SK-N-SH treated with all-trans-retinoic acid at 6 μM for 48 hours (cell line): Measurements from ENCODE around the gene ESRRA.

Experiments
- ATAC-seq: fragments of 200-7000 bp; cut with Tn5 transposase; 3 replicates; pipeline ENCODE4 v1.9.1; 2020; ENCODE audit warnings: mild to moderate bottlenecking, moderate library complexity
- ARNTL ChIP-seq: fragments of 450-650 bp; formaldehyde crosslinking; IDR thresholded peaks from 2 replicates; pipeline ENCODE4 v1.5.0; 2020; ENCODE audit warnings: low read depth, mild to moderate bottlenecking, moderate library complexity, borderline replicate concordance
- BACH2 ChIP-seq: fragments of 250-450 bp; sonication (Bioruptor Pico); IDR thresholded peaks from 2 replicates; pipeline ENCODE4 v1.9.0; 2021; ENCODE audit warnings: mild to moderate bottlenecking, borderline replicate concordance
- CSDC2 ChIP-seq: fragments of 250-450 bp; sonication (Bioruptor Pico); IDR thresholded peaks from 2 replicates; pipeline ENCODE4 v1.5.0; 2020; ENCODE audit warnings: mild to moderate bottlenecking, moderate library complexity
- ESRRG ChIP-seq: fragments of 250-450 bp; sonication (Bioruptor Pico); IDR thresholded peaks from 2 replicates; pipeline ENCODE4 v1.6.1; 2021; ENCODE audit warnings: mild to moderate bottlenecking
- GLIS3 ChIP-seq: fragments of 250-450 bp; sonication (Bioruptor Pico); IDR thresholded peaks from 2 replicates; pipeline ENCODE4 v1.5.0; 2020; ENCODE audit warnings: mild to moderate bottlenecking, moderate library complexity
- ISL1 ChIP-seq: fragments of 250-450 bp; sonication (Bioruptor Pico); IDR thresholded peaks from 2 replicates; pipeline ENCODE4 v2.1.2; 2022; ENCODE audit warnings: mild to moderate bottlenecking, moderate library complexity
- OSR1 ChIP-seq: fragments of 250-450 bp; sonication (Bioruptor Pico); IDR thresholded peaks from 2 replicates; pipeline ENCODE4 v1.8.0; 2022; ENCODE audit warnings: moderate library complexity, mild to moderate bottlenecking, inconsistent platforms
- PPARA ChIP-seq: fragments of 250-450 bp; sonication (Bioruptor Pico); IDR thresholded peaks from 2 replicates; pipeline ENCODE4 v1.5.0; 2020; ENCODE audit warnings: mild to moderate bottlenecking, borderline replicate concordance
- RARB ChIP-seq: fragments of 250-450 bp; sonication (Bioruptor Pico); IDR thresholded peaks from 2 replicates; pipeline ENCODE4 v1.8.0; 2021; ENCODE audit warnings: mild to moderate bottlenecking, moderate library complexity
- SNAI2 ChIP-seq: fragments of 250-450 bp; sonication (Bioruptor Pico); IDR thresholded peaks from 2 replicates; pipeline ENCODE4 v1.5.0; 2020; ENCODE audit warnings: mild to moderate bottlenecking, moderate library complexity
- TCF4 ChIP-seq: fragments of 250-450 bp; sonication (Bioruptor Pico); IDR thresholded peaks from 2 replicates; pipeline ENCODE4 v1.8.0; 2021; ENCODE audit warnings: mild to moderate bottlenecking, moderate library complexity, borderline replicate concordance
- TOX ChIP-seq: fragments of 250-450 bp; sonication (Bioruptor Pico); IDR thresholded peaks from 2 replicates; pipeline ENCODE4 v1.8.0; 2021; ENCODE audit warnings: mild to moderate bottlenecking, moderate library complexity, borderline replicate concordance
- ZFP3 ChIP-seq: fragments of 250-450 bp; sonication (Bioruptor Pico); IDR thresholded peaks from 2 replicates; pipeline ENCODE4 v1.5.0; 2020; ENCODE audit warnings: mild to moderate bottlenecking, moderate library complexity
- ZFP30 ChIP-seq: fragments of 450-650 bp; formaldehyde crosslinking; IDR thresholded peaks from 2 replicates; pipeline ENCODE4 v1.5.0; 2022; ENCODE audit warnings: mild to moderate bottlenecking, moderate library complexity
- ZNF565 ChIP-seq: fragments of 450-650 bp; formaldehyde crosslinking; conservative IDR thresholded peaks from 2 replicates; pipeline ENCODE4 v1.5.0; 2020; ENCODE audit warnings: low read depth, mild to moderate bottlenecking, moderate library complexity
- ZNF70 ChIP-seq: fragments of 450-650 bp; formaldehyde crosslinking; IDR thresholded peaks from 2 replicates; pipeline ENCODE4 v1.5.0; 2020; ENCODE audit warnings: mild to moderate bottlenecking, moderate library complexity
- ZNF8 ChIP-seq: fragments of 450-650 bp; formaldehyde crosslinking; IDR thresholded peaks from 2 replicates; pipeline ENCODE4 v1.5.0; 2020; ENCODE audit warnings: mild to moderate bottlenecking, moderate library complexity
- TF ChIP-seq, protein P1 (sequence below): fragments of 250-450 bp; sonication (Bioruptor Pico); IDR thresholded peaks from 2 replicates; pipeline ENCODE4 v1.5.1; 2021; ENCODE audit warnings: mild to moderate bottlenecking, moderate library complexity
- TF ChIP-seq, protein P2 (sequence below): fragments of 250-450 bp; sonication (Bioruptor Pico); IDR thresholded peaks from 2 replicates; pipeline ENCODE4 v1.8.0; 2020; ENCODE audit warnings: mild to moderate bottlenecking, moderate library complexity, borderline replicate concordance
- TF ChIP-seq, protein P3 (sequence below): fragments of 250-450 bp; sonication (Bioruptor Pico); IDR thresholded peaks from 2 replicates; pipeline ENCODE4 v1.5.1; 2020; ENCODE audit warnings: low read depth, mild to moderate bottlenecking, moderate library complexity
- TF ChIP-seq, protein P4 (sequence below): fragments of 250-450 bp; sonication (Bioruptor Pico); IDR thresholded peaks from 2 replicates; pipeline ENCODE4 v1.5.0; 2020; ENCODE audit warnings: mild to moderate bottlenecking, moderate library complexity

Gene ESRRA

DNA sequence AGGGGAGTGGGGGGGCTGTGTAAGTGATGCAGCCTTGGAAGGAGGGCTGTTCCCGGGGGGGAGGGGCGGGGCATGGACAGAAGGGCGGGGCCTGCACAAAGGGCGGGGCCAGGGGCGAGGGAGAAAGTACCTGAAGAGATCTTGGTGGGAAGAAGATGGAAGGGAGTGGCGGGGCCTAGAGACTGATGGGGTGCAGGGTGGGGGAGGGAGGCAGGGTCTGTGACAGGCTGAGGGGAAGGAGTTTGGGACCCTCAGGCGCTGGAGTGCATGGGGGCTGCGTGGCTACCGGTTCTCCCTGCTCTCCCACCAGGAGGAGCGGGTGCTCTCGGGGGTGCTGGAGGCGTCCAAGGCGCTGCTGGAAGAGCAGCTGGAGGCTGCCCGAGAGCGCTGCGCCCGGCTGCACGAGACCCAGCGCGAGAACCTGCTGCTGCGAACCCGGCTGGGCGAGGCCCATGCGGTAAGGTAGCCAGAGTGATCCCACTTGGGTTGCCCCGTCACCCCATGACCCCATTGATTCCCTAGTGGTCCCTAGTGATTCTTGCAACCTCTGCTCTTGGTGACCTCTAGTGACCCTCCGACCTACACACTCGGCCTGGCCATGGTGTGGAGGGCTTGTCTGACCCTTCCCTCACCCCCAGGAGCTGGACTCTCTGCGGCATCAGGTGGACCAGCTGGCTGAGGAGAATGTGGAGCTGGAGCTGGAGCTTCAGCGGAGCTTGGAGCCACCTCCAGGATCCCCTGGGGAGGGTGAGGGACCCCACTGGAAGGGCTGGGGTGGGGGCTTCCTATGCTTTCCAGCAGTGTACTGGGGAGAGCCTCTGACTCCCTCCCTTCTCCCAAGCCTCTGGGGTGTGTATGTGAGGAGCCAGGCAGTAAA lies 37.8 kb downstream of the ESRRA start:
- no peak for ATAC-seq
- TF ChIP-seq ISL1 (CRISPR knock-in tag): no peak
- TF ChIP-seq ZNF70: no peak
- TF ChIP-seq ZNF8 (CRISPR knock-in tag): no peak
- no peak for TF ChIP-seq ZNF565 (CRISPR knock-in tag)
- no peak for TF ChIP-seq TOX
- no peak for TF ChIP-seq OSR1 (CRISPR knock-in tag)
- TF ChIP-seq RARB (CRISPR knock-in tag): no peak
- no peak for TF ChIP-seq GLIS3 (CRISPR knock-in tag)
- TF ChIP-seq TCF4 (CRISPR knock-in tag): no peak
- no peak for TF ChIP-seq ZFP30
- TF ChIP-seq ESRRG: no peak
- TF ChIP-seq ZFP3 (CRISPR knock-in tag): no peak
- no peak for TF ChIP-seq ARNTL (CRISPR knock-in tag)
- TF ChIP-seq, protein P1, sequence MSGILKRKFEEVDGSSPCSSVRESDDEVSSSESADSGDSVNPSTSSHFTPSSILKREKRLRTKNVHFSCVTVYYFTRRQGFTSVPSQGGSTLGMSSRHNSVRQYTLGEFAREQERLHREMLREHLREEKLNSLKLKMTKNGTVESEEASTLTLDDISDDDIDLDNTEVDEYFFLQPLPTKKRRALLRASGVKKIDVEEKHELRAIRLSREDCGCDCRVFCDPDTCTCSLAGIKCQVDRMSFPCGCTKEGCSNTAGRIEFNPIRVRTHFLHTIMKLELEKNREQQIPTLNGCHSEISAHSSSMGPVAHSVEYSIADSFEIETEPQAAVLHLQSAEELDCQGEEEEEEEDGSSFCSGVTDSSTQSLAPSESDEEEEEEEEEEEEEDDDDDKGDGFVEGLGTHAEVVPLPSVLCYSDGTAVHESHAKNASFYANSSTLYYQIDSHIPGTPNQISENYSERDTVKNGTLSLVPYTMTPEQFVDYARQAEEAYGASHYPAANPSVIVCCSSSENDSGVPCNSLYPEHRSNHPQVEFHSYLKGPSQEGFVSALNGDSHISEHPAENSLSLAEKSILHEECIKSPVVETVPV (CRISPR knock-in tag): no peak
- TF ChIP-seq BACH2 (CRISPR knock-in tag): no peak
- TF ChIP-seq, protein P2, sequence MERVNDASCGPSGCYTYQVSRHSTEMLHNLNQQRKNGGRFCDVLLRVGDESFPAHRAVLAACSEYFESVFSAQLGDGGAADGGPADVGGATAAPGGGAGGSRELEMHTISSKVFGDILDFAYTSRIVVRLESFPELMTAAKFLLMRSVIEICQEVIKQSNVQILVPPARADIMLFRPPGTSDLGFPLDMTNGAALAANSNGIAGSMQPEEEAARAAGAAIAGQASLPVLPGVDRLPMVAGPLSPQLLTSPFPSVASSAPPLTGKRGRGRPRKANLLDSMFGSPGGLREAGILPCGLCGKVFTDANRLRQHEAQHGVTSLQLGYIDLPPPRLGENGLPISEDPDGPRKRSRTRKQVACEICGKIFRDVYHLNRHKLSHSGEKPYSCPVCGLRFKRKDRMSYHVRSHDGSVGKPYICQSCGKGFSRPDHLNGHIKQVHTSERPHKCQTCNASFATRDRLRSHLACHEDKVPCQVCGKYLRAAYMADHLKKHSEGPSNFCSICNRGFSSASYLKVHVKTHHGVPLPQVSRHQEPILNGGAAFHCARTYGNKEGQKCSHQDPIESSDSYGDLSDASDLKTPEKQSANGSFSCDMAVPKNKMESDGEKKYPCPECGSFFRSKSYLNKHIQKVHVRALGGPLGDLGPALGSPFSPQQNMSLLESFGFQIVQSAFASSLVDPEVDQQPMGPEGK: no peak
- TF ChIP-seq, protein P3, sequence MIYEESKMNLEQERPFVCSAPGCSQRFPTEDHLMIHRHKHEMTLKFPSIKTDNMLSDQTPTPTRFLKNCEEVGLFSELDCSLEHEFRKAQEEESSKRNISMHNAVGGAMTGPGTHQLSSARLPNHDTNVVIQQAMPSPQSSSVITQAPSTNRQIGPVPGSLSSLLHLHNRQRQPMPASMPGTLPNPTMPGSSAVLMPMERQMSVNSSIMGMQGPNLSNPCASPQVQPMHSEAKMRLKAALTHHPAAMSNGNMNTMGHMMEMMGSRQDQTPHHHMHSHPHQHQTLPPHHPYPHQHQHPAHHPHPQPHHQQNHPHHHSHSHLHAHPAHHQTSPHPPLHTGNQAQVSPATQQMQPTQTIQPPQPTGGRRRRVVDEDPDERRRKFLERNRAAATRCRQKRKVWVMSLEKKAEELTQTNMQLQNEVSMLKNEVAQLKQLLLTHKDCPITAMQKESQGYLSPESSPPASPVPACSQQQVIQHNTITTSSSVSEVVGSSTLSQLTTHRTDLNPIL (CRISPR knock-in tag): no peak
- no peak for TF ChIP-seq SNAI2
- TF ChIP-seq CSDC2 (CRISPR knock-in tag): no peak
- TF ChIP-seq, protein P4, sequence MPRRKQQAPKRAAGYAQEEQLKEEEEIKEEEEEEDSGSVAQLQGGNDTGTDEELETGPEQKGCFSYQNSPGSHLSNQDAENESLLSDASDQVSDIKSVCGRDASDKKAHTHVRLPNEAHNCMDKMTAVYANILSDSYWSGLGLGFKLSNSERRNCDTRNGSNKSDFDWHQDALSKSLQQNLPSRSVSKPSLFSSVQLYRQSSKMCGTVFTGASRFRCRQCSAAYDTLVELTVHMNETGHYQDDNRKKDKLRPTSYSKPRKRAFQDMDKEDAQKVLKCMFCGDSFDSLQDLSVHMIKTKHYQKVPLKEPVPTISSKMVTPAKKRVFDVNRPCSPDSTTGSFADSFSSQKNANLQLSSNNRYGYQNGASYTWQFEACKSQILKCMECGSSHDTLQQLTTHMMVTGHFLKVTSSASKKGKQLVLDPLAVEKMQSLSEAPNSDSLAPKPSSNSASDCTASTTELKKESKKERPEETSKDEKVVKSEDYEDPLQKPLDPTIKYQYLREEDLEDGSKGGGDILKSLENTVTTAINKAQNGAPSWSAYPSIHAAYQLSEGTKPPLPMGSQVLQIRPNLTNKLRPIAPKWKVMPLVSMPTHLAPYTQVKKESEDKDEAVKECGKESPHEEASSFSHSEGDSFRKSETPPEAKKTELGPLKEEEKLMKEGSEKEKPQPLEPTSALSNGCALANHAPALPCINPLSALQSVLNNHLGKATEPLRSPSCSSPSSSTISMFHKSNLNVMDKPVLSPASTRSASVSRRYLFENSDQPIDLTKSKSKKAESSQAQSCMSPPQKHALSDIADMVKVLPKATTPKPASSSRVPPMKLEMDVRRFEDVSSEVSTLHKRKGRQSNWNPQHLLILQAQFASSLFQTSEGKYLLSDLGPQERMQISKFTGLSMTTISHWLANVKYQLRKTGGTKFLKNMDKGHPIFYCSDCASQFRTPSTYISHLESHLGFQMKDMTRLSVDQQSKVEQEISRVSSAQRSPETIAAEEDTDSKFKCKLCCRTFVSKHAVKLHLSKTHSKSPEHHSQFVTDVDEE (CRISPR knock-in tag): no peak

DNA sequence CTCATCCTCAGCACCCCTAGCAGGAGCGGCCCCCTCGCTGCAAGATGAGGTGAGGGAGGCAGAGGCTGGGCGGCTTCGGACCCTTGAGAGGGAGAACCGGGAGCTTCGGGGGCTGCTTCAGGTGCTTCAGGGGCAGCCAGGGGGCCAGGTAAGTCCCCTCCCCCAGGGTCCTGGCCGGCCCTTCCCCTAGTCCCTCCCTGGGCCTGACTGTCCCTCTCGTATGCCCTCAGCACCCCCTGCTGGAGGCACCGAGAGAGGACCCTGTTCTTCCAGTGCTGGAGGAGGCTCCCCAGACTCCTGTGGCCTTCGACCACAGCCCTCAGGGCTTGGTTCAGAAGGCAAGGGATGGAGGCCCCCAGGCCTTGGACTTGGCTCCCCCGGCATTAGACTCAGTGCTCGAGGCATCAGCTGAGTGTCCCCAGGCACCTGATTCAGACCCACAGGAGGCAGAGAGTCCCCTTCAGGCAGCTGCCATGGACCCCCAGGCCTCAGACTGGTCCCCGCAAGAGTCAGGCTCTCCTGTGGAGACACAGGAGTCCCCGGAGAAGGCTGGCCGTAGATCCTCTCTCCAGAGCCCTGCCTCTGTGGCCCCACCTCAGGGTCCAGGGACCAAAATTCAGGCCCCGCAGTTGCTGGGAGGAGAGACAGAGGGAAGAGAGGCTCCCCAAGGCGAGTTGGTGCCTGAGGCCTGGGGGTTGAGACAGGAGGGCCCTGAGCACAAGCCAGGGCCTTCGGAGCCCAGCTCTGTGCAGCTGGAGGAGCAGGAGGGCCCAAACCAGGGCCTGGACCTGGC lies 38.6 kb downstream of the ESRRA start:
- TF ChIP-seq ZNF70 (no peak), OSR1 (CRISPR knock-in tag) (no peak), GLIS3 (CRISPR knock-in tag) (no peak), ESRRG (no peak), BACH2 (CRISPR knock-in tag) (no peak), RARB (CRISPR knock-in tag) (no peak), ZNF565 (CRISPR knock-in tag) (no peak), ZFP3 (CRISPR knock-in tag) (no peak), PPARA (CRISPR knock-in tag) (no peak), TOX (no peak)
- TF ChIP-seq, protein P3 (CRISPR knock-in tag): no peak
- TF ChIP-seq, protein P4 (CRISPR knock-in tag): no peak
- TF ChIP-seq, protein P1 (CRISPR knock-in tag): no peak
- TF ChIP-seq, protein P2: no peak
- peak; percentile 68 for ATAC-seq
